OCI-LY1 (cell line): ENCODE measurements around the gene CNTROB.

Experiments used
- H2AFZ ChIP-seq: fragments of 200-600 bp; sonication (generic), shearing (Covaris generic); 2 replicates; pipeline ENCODE4 v1.6.0; 2014; ENCODE audit warnings: antibody characterized with exemption, mild to moderate bottlenecking, low read length
- H3F3A ChIP-seq: fragments of 200-600 bp; sonication (generic), shearing (Covaris generic); 2 replicates; pipeline ENCODE4 v1.6.0; 2014; ENCODE audit warnings: mild to moderate bottlenecking, antibody characterized with exemption, low read length, moderate library complexity; ENCODE audit not compliant: insufficient read depth
- H3K27ac ChIP-seq: fragments of 200-600 bp; sonication (generic); 2 replicates; pipeline ENCODE4 v1.5.1; 2014; ENCODE audit warnings: low read length, mixed run types, mild to moderate bottlenecking, low read depth; ENCODE audit not compliant: poor library complexity, severe bottlenecking
- H3K27me3 ChIP-seq: fragments of 200-600 bp; sonication (generic); 2 replicates; pipeline ENCODE4 v1.6.0; 2014; ENCODE audit warnings: antibody characterized with exemption, mild to moderate bottlenecking, low read length, moderate library complexity; ENCODE audit not compliant: insufficient read depth
- H3K36me3 ChIP-seq: fragments of 200-600 bp; sonication (generic); 2 replicates; pipeline ENCODE4 v1.6.1; 2014; ENCODE audit warnings: mild to moderate bottlenecking, antibody characterized with exemption, low read length, moderate library complexity, mixed read lengths; ENCODE audit not compliant: insufficient read depth
- H3K4me1 ChIP-seq: fragments of 200-600 bp; sonication (generic); 2 replicates; pipeline ENCODE4 v1.5.1; 2014; ENCODE audit warnings: mild to moderate bottlenecking, low read length, moderate library complexity; ENCODE audit not compliant: insufficient read depth, severe bottlenecking
- H3K4me2 ChIP-seq: fragments of 200-600 bp; sonication (generic), shearing (Covaris generic); 2 replicates; pipeline ENCODE4 v1.6.1; 2014; ENCODE audit warnings: low read length
- H3K4me3 ChIP-seq: fragments of 200-600 bp; sonication (generic); 2 replicates; pipeline ENCODE4 v1.5.1; 2014; ENCODE audit warnings: low read length, low read depth, mild to moderate bottlenecking, mixed read lengths; ENCODE audit not compliant: poor library complexity, severe bottlenecking
- H3K79me2 ChIP-seq: fragments of 200-600 bp; shearing (Covaris generic); 2 replicates; pipeline ENCODE4 v1.6.1; 2016; ENCODE audit warnings: mixed run types, low read length, mixed read lengths; ENCODE audit not compliant: insufficient read depth
- H3K9ac ChIP-seq: fragments of 200-600 bp; sonication (generic), shearing (Covaris generic); 2 replicates; pipeline ENCODE4 v1.6.1; 2014; ENCODE audit warnings: mild to moderate bottlenecking, low read length, mixed read lengths
- H3K9me2 ChIP-seq: fragments of 200-600 bp; sonication (generic), shearing (Covaris generic); 2 replicates; pipeline ENCODE4 v1.6.1; 2014; ENCODE audit warnings: low read depth, mild to moderate bottlenecking, low read length, mixed read lengths
- H3K9me3 ChIP-seq: fragments of 200-600 bp; shearing (Covaris generic); 2 replicates; pipeline ENCODE4 v1.6.1; 2014; ENCODE audit warnings: low read length, mixed read lengths
- H4K20me1 ChIP-seq: fragments of 200-600 bp; sonication (generic), shearing (Covaris generic); 2 replicates; pipeline ENCODE4 v1.6.0; 2016; ENCODE audit warnings: mild to moderate bottlenecking, low read length; ENCODE audit not compliant: insufficient read depth
- CTCF ChIP-seq: fragments of 200-600 bp; sonication (generic), shearing (Covaris generic); IDR thresholded peaks from 2 replicates; pipeline ENCODE4 v1.5.1; 2017; ENCODE audit warnings: mild to moderate bottlenecking, antibody characterized with exemption, low read length, moderate library complexity, mixed read lengths
- EZH2 ChIP-seq: fragments of 200-600 bp; sonication (generic), shearing (Covaris generic); IDR thresholded peaks from 2 replicates; pipeline ENCODE4 v1.8.0; 2017; ENCODE audit warnings: borderline replicate concordance, mixed run types, mild to moderate bottlenecking, antibody characterized with exemption, low read length, moderate library complexity, mixed read lengths

The CNTROB gene

DNA sequence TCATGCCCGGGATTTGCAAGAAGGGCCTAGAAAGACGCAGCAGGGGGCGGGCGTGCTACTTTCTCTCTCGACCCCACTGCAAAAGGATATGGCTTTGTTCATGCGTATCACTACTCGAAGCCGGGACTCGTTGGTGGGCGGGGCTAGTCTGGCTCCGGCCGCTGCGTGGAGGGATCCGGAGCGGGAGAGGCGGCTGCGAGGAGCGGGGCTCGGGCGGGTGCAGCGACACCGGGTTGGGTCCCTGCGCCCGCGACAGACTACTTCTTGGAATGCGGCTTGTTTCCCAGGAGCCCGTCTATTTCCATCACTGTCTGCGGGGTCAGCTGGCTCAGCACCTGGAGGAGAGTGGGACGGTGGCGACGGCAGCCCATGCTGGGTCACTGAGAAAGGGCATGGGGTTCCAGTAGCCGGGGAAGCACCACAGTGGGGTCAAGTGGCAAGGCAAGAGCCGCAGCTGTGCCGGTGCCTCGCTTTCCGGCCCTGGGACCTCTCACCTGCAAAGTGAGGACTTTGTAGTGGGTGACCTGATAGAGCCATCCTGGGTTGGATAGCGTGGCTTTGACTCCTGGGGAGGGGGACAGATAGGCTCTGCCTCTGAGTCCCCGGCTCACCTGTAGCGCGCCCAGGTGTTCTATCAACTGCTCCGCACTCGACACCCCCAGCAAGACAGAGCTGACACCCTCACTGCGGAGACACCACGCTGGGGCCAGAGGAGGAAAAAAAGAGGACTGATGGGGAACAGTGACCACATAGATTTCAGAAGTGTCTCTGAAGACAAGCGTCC, 9.0 kb upstream of the CNTROB start:
- Histone ChIP-seq H3K79me2 (no peaks in the 10 kb centered on the region), H3K9me3 (no peaks in the 10 kb centered on the region), H2AFZ (no peak overlapping the region), H3K36me3 (peaks cover 6% of the 10 kb centered on the region; the same call in 1 of the 2 replicates), H3K4me3 (peak overlapping the region; percentile 48), H3K27ac (no peak overlapping the region), H3K4me2 (peak overlapping the region; percentile 64), H3K27me3 (no peaks in the 10 kb centered on the region), H3K4me1 (peaks cover 12% of the 10 kb centered on the region), H3K9ac (peak overlapping the region; percentile 40; the same call in 1 of the 2 replicates), H3F3A (no peaks in the 10 kb centered on the region), H4K20me1 (no peaks in the 10 kb centered on the region), H3K9me2 (no peaks in the 10 kb centered on the region)
- TF ChIP-seq CTCF = no peak; the same call in 1 of the 2 replicates
- TF ChIP-seq EZH2 = no peak

GRCh38 chr17:7927596-7927995, 4.4 kb upstream of the CNTROB start:
- Histone ChIP-seq H3K9me2 (no peaks in the 10 kb centered on the region), H3K4me2 (no peak overlapping the region), H3K4me3 (no peak overlapping the region), H3K36me3 (peaks cover 13% of the 10 kb centered on the region; the same call in 1 of the 2 replicates), H3K9ac (no peak overlapping the region), H4K20me1 (no peaks in the 10 kb centered on the region), H3K27ac (no peak overlapping the region), H3K4me1 (peaks cover 37% of the 10 kb centered on the region), H3K79me2 (0 out of 2 replicates have a peak, but pooled peaks cover 4% of the 10 kb centered on the region), H3F3A (no peaks in the 10 kb centered on the region), H3K9me3 (no peaks in the 10 kb centered on the region), H3K27me3 (no peaks in the 10 kb centered on the region), H2AFZ (no peak overlapping the region)
- no peak for TF ChIP-seq EZH2
- TF ChIP-seq CTCF = no peak

GRCh38 chr17:7929158-7930023, 2.6 kb upstream of the CNTROB start, which contains the start of gene KCNAB3:
TSS of gene KCNAB3 (minus strand) at chr17:7929856. CDS start at chr17:7929435, 421 bp downstream.
- peak within 1 kb of the TSS; percentile 81 for H3K9ac ChIP-seq

More at GRCh38 chr17:7929158-7930023, 2.6 kb upstream of the CNTROB start, which contains the start of gene KCNAB3:
- peak within 1 kb of the TSS; percentile 79 for H3K4me2 ChIP-seq
- no peaks in the 10 kb centered on the region for H3K27me3 ChIP-seq
- no peak within 1 kb of the TSS for H2AFZ ChIP-seq
- H4K20me1 ChIP-seq = no peaks in the 10 kb centered on the region
- H3K4me1 ChIP-seq = peaks cover 47% of the 10 kb centered on the region
- no peaks in the 10 kb centered on the region for H3F3A ChIP-seq
- H3K36me3 ChIP-seq = peaks cover 13% of the 10 kb centered on the region; the same call in 1 of the 2 replicates
- TF ChIP-seq CTCF (no peak), EZH2 (no peak)
- no peaks in the 10 kb centered on the region for H3K9me2 ChIP-seq
- H3K79me2 ChIP-seq = 0 out of 2 replicates have a peak, but pooled peaks cover 4% of the 10 kb centered on the region
- H3K9me3 ChIP-seq = no peaks in the 10 kb centered on the region
- peak within 1 kb of the TSS; percentile 76 for H3K4me3 ChIP-seq
- peak within 1 kb of the TSS; percentile 27 for H3K27ac ChIP-seq
